ENCODE results near the gene ERN1.

DNA sequence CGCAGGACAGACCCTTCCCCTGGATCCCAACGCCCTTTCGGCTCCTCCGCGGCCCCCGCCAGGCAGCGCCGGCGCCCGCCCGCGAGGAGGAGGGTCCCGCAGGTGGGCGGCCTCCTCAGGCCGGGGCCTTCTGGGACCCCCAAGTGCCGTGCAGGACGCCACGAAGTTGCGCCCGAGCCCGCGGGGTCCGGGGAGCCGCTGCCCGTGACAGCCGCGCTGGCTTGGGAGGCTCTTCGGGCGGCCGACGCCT is 504 bp downstream of the ERN1 start:
- TF ChIP-seq, protein P1, sequence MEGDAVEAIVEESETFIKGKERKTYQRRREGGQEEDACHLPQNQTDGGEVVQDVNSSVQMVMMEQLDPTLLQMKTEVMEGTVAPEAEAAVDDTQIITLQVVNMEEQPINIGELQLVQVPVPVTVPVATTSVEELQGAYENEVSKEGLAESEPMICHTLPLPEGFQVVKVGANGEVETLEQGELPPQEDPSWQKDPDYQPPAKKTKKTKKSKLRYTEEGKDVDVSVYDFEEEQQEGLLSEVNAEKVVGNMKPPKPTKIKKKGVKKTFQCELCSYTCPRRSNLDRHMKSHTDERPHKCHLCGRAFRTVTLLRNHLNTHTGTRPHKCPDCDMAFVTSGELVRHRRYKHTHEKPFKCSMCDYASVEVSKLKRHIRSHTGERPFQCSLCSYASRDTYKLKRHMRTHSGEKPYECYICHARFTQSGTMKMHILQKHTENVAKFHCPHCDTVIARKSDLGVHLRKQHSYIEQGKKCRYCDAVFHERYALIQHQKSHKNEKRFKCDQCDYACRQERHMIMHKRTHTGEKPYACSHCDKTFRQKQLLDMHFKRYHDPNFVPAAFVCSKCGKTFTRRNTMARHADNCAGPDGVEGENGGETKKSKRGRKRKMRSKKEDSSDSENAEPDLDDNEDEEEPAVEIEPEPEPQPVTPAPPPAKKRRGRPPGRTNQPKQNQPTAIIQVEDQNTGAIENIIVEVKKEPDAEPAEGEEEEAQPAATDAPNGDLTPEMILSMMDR (conservative IDR thresholded peaks at IDR 0.05; ENCODE audit: low read length): no peak
- TF ChIP-seq EZH2phosphoT487 (IDR thresholded peaks at IDR 0.05; ENCODE audit: borderline replicate concordance): no peak
